NCI-H2227 (cell line): Measurements from ENCODE around the gene ETV4.

Source experiments
- DNase-seq: peaks from one replicate; lab custom pipeline; 2025; ENCODE audit not compliant: unreplicated experiment; lab: John Stamatoyannopoulos, UW

ETV4 gene

GRCh38 chr17:43573579-43574321 is 27.6 kb upstream of the ETV4 start:
- DNase-seq, result no peak

- DNase-seq, result no peak
These were observed 26.3 kb upstream of the ETV4 start for GRCh38 chr17:43572368-43572980.

GRCh38 chr17:43570518-43570928 is 24.4 kb upstream of the ETV4 start:
- DNase-seq, result no peak

GRCh38 chr17:43568506-43569082 is 22.5 kb upstream of the ETV4 start:
- no peak for DNase-seq

GRCh38 chr17:43563600-43564594 is 17.8 kb upstream of the ETV4 start:
- DNase-seq, result no peak

GRCh38 chr17:43562679-43563599 is 16.8 kb upstream of the ETV4 start:
- peak; percentile 39 for DNase-seq

GRCh38 chr17:43560461-43561427 is 14.6 kb upstream of the ETV4 start:
- DNase-seq, result no peak

GRCh38 chr17:43559161-43559816 is 13.1 kb upstream of the ETV4 start:
- no peak for DNase-seq

GRCh38 chr17:43558805-43559160 is 12.6 kb upstream of the ETV4 start:
- DNase-seq, result no peak

- DNase-seq, result no peak
These were observed 10.2 kb upstream of the ETV4 start for GRCh38 chr17:43556292-43556691.

GRCh38 chr17:43554857-43555256 is 8.7 kb upstream of the ETV4 start:
- DNase-seq, result no peak

GRCh38 chr17:43553573-43553972 is 7.4 kb upstream of the ETV4 start:
- no peak for DNase-seq

GRCh38 chr17:43552229-43552837 is 6.2 kb upstream of the ETV4 start:
- no peak for DNase-seq

GRCh38 chr17:43550754-43551153 is 4.6 kb upstream of the ETV4 start:
- no peak for DNase-seq

GRCh38 chr17:43549496-43549895 is 3.4 kb upstream of the ETV4 start:
- DNase-seq, result no peak

- DNase-seq, result no peak
These were observed 2.7 kb upstream of the ETV4 start for GRCh38 chr17:43548689-43549379.

GRCh38 chr17:43547659-43548256 is 1.6 kb upstream of the ETV4 start:
- DNase-seq, result no peak
